ENCODE results near the gene BCR. TPM values are rescaled to one million over a fixed set of nuclear protein-coding genes. Genes with fewer than 3 reads are reported as not detected.

Gene BCR
- total and polyA plus RNA-seq, 2 of the 13 experiments (the other 11 are each of a cell fraction or from before 2014, with no cell fraction given), result 19.9 to 33.6 TPM

DNA sequence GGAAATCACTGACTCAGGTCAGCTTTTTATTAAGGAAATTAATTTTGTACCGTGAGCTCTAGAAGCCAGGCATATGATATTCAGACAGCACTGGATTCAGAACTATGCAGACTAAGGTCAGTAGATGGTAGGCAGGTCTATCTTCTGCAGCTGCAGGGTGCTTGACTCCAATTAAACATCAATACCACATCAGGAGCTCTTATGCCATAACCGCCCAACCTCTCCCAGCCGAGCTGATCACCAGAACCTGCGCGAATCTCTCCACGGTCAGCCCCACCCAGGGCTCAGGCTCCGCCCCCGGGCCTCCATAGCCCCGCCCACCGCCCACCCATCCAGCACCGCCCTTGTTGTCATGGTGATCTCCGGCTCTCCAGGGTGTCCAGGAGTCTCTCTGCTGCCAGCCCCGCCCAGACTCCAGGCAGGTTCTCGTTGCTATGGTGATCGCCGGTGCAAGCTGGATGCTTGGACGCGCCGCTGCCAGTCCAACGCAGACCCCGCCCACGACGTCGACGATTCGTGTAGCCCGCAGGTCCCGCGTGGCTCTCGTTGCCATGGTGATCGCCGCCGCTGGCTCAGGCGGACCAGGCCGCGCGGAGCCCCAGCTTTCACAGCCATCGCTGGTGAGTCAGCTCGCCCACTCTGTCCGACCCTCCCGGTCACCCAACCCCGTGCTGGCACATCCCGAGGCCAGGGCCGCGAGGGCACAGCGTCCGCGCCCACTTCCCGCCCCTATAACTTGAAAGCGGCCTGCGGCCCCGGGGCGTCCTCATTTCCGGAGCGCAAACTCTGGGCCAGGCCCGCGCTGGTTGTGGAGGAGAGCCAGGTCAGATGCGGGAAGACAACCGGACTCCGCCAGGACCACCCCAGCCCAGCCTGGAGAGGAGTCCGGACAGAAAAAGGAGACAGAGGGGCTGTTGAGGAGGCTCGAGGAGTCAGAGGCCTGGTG is 35.1 kb upstream of the BCR start, which contains the start of gene RAB36 (continued):
- TF ChIP-seq SKI (IDR thresholded peaks at IDR 0.05; ENCODE audit: partially characterized antibody) (peak; percentile 7), FOXP4 (CRISPR knock-in tag; IDR thresholded peaks at IDR 0.05) (no peak), KDM1A (CRISPR knock-in tag; IDR thresholded peaks at IDR 0.05) (0 out of 2 replicates have a peak, but pooled peaks have one; percentile 22), ELF4 (CRISPR knock-in tag; IDR thresholded peaks at IDR 0.05; ENCODE audit: borderline replicate concordance) (no peak), CAMTA2 (CRISPR knock-in tag; IDR thresholded peaks at IDR 0.05; ENCODE audit: borderline replicate concordance) (no peak), ZNF530 (CRISPR knock-in tag; IDR thresholded peaks at IDR 0.05; ENCODE audit: low read depth) (no peak), XRCC5 (optimal IDR thresholded peaks at IDR 0.05; ENCODE audit: low read length) (peak; percentile 24), ZFAT (CRISPR knock-in tag; conservative IDR thresholded peaks at IDR 0.05) (no peak), ASH2L (IDR thresholded peaks at IDR 0.05; ENCODE audit: insufficient read length, low read depth, low read length) (peak; percentile 30), ZNF362 (CRISPR knock-in tag; IDR thresholded peaks at IDR 0.05; ENCODE audit: borderline replicate concordance) (no peak), ZNF572 (CRISPR knock-in tag; IDR thresholded peaks at IDR 0.05) (0 out of 2 replicates have a peak, but pooled peaks have one; percentile 50), CREB1 (IDR thresholded peaks at IDR 0.05) (peak; percentile 51), CREB1 (CRISPR knock-in tag; IDR thresholded peaks at IDR 0.05) (no peak), RBAK (CRISPR knock-in tag; IDR thresholded peaks at IDR 0.05) (no peak), RNF2 (conservative IDR thresholded peaks at IDR 0.05; ENCODE audit: low read depth) (no peak), ZNF276 (CRISPR knock-in tag; IDR thresholded peaks at IDR 0.05; ENCODE audit: low read depth) (no peak), ZSCAN30 (CRISPR knock-in tag; IDR thresholded peaks at IDR 0.05) (no peak), ZC3H4 (CRISPR knock-in tag; IDR thresholded peaks at IDR 0.05; ENCODE audit: borderline replicate concordance) (no peak), NFYB (CRISPR knock-in tag; IDR thresholded peaks at IDR 0.05) (peak; percentile 67), THAP11 (CRISPR knock-in tag; IDR thresholded peaks at IDR 0.05) (0 out of 2 replicates have a peak, but pooled peaks have one; percentile 11), MXD4 (CRISPR knock-in tag; IDR thresholded peaks at IDR 0.05) (no peak), MLLT10 (CRISPR knock-in tag; IDR thresholded peaks at IDR 0.05) (no peak), YEATS4 (CRISPR knock-in tag; IDR thresholded peaks at IDR 0.05; ENCODE audit: borderline replicate concordance) (0 out of 2 replicates have a peak, but pooled peaks have one; percentile 26), ZNF616 (CRISPR knock-in tag; IDR thresholded peaks at IDR 0.05; ENCODE audit: low read depth) (no peak)
- TF ChIP-seq, protein P1, sequence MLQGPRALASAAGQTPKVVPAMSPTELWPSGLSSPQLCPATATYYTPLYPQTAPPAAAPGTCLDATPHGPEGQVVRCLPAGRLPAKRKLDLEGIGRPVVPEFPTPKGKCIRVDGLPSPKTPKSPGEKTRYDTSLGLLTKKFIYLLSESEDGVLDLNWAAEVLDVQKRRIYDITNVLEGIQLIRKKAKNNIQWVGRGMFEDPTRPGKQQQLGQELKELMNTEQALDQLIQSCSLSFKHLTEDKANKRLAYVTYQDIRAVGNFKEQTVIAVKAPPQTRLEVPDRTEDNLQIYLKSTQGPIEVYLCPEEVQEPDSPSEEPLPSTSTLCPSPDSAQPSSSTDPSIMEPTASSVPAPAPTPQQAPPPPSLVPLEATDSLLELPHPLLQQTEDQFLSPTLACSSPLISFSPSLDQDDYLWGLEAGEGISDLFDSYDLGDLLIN (CRISPR knock-in tag; IDR thresholded peaks at IDR 0.05; ENCODE audit: borderline replicate concordance), result no peak
